Neuronal stem cell (in vitro differentiated cells): ENCODE data around the gene CCDC85B.

Source experiments
- DNase-seq: peaks from one replicate; pipeline ENCODE4 v3.0.0-alpha.2; 2013; ENCODE audit warnings: low spot score
- H2AFZ ChIP-seq: one replicate; pipeline ENCODE4 v1.6.1; 2013; ENCODE audit warnings: mild to moderate bottlenecking, low read length, inconsistent platforms
- H2AK5ac ChIP-seq: 2 replicates; pipeline ENCODE4 v1.6.1; 2013; ENCODE audit warnings: low read depth, mild to moderate bottlenecking, inconsistent platforms, low read length, moderate library complexity, mixed read lengths
- H2BK120ac ChIP-seq: 2 replicates; pipeline ENCODE4 v1.6.1; 2013; ENCODE audit warnings: low read depth, mild to moderate bottlenecking, inconsistent platforms, low read length, moderate library complexity, mixed read lengths
- H2BK12ac ChIP-seq: one replicate; pipeline ENCODE4 v1.6.1; 2013; ENCODE audit warnings: low read length, inconsistent platforms
- H2BK15ac ChIP-seq: 2 replicates; pipeline ENCODE4 v1.6.1; 2013; ENCODE audit warnings: mild to moderate bottlenecking, low read length, inconsistent platforms, mixed read lengths
- H2BK5ac ChIP-seq: one replicate; pipeline ENCODE4 v1.6.1; 2013; ENCODE audit warnings: inconsistent platforms, mild to moderate bottlenecking, low read length, moderate library complexity
- H3K14ac ChIP-seq: one replicate; pipeline ENCODE4 v1.6.1; 2013; ENCODE audit warnings: low read length, inconsistent platforms
- H3K18ac ChIP-seq: 2 replicates; pipeline ENCODE4 v1.6.1; 2013; ENCODE audit warnings: low read length, inconsistent platforms
- H3K23ac ChIP-seq: 2 replicates; pipeline ENCODE4 v1.6.1; 2013; ENCODE audit warnings: low read depth, mild to moderate bottlenecking, mixed read lengths, low read length, inconsistent platforms; ENCODE audit not compliant: poor library complexity
- H3K27ac ChIP-seq: replicated peaks from 3 replicates; pipeline ENCODE4 v1.5.1; 2013; ENCODE audit warnings: low read length, inconsistent platforms
- H3K27me3 ChIP-seq, 3 experiments: 2 replicates each; pipeline ENCODE4 v1.6.1; 2013; ENCODE audit warnings: low read length in 3 of 3, mild to moderate bottlenecking in 2 of 3, inconsistent platforms in 1 of 3, low read depth in 1 of 3, mixed read lengths in 1 of 3, moderate library complexity in 1 of 3; ENCODE audit not compliant: control insufficient read depth in 3 of 3, insufficient read depth in 3 of 3
- H3K36me3 ChIP-seq, 2 donors: replicated peaks in 1 of 2; 2 replicates each; pipeline ENCODE4 v1.6.1; 2013; ENCODE audit warnings: low read length in 2 of 2; ENCODE audit not compliant: control insufficient read depth in 2 of 2, insufficient read depth in 2 of 2
- H3K4ac ChIP-seq: 2 replicates; pipeline ENCODE4 v1.6.1; 2013; ENCODE audit warnings: inconsistent platforms, mild to moderate bottlenecking, low read length, moderate library complexity
- H3K4me1 ChIP-seq, 2 donors: 1 replicate in 1 of 2; 2 replicates in 1 of 2; pipeline ENCODE4 v1.6.1; 2013; ENCODE audit warnings: low read length in 2 of 2, low read depth in 1 of 2; ENCODE audit not compliant: control insufficient read depth in 2 of 2, insufficient read depth in 1 of 2
- H3K4me2 ChIP-seq: one replicate; pipeline ENCODE4 v1.6.1; 2013; ENCODE audit warnings: mild to moderate bottlenecking, low read length, inconsistent platforms; ENCODE audit not compliant: insufficient read depth, poor library complexity, severe bottlenecking
- H3K4me3 ChIP-seq, 2 donors: 2 replicates each; pipeline ENCODE4 v1.5.1; 2013; ENCODE audit warnings: low read length in 2 of 2, mild to moderate bottlenecking in 2 of 2, inconsistent platforms in 1 of 2, moderate library complexity in 1 of 2
- H3K79me1 ChIP-seq: one replicate; pipeline ENCODE4 v1.6.1; 2013; ENCODE audit warnings: low read depth, mild to moderate bottlenecking, inconsistent platforms, low read length, moderate library complexity
- H3K9ac ChIP-seq: one replicate; pipeline ENCODE4 v1.6.1; 2013; ENCODE audit warnings: mild to moderate bottlenecking, low read depth, low read length, inconsistent platforms; ENCODE audit not compliant: poor library complexity
- H3K9me3 ChIP-seq, 2 donors: replicated peaks in 1 of 2; 2 replicates each; pipeline versions ENCODE3 to v1.6.1; 2013; ENCODE audit warnings: low read length in 2 of 2, mild to moderate bottlenecking in 2 of 2, inconsistent platforms in 1 of 2, low read depth in 1 of 2, mixed read lengths in 1 of 2, moderate library complexity in 1 of 2; ENCODE audit not compliant: control insufficient read depth in 2 of 2, insufficient read depth in 1 of 2
- H4K8ac ChIP-seq: one replicate; pipeline ENCODE4 v1.6.1; 2013; ENCODE audit warnings: low read depth, mild to moderate bottlenecking, inconsistent platforms, low read length, moderate library complexity
- H4K91ac ChIP-seq: one replicate; pipeline ENCODE4 v1.6.1; 2013; ENCODE audit warnings: low read length, low read depth, mild to moderate bottlenecking, inconsistent platforms; ENCODE audit not compliant: poor library complexity
- WGBS, 2 donors: extraction: QIAGEN DNeasy Blood & Tissue Kit; methylation state at CpG; one replicate each; pipeline ENCODE4 v1.1.7; 2013; ENCODE audit warnings: missing lambda C conversion rate in 2 of 2, mixed read lengths in 1 of 2; ENCODE audit not compliant: insufficient read length in 2 of 2, insufficient replicate concordance in 1 of 2; ENCODE audit errors: extremely low coverage in 2 of 2; 5-methylcytosine and 5-hydroxymethylcytosine counted together

CCDC85B gene

GRCh38 chr11:65892661-65893317 is 2.3 kb downstream of the CCDC85B start:
- Histone ChIP-seq H3K4me3 (no peak overlapping the region), H3K4me2 (no peak overlapping the region), H2BK15ac (no peak overlapping the region), H3K18ac (no peak overlapping the region), H3K27ac (no peak overlapping the region), H2BK120ac (peak overlapping the region; percentile 27), H4K8ac (no peak overlapping the region), H3K4ac (no peak overlapping the region), H3K9ac (no peak overlapping the region), H3K27me3 (peaks cover 0 to 17% (median 0%) of the 10 kb centered on the region in 3 experiments), H4K91ac (no peak overlapping the region), H2AFZ (no peak overlapping the region), H3K36me3 (no peaks in the 10 kb centered on the region), H2BK5ac (no peak overlapping the region), H2AK5ac (peak overlapping the region; percentile 25), H3K79me1 (no peaks in the 10 kb centered on the region), H3K9me3 (no peaks in the 10 kb centered on the region), H3K14ac (no peak overlapping the region), H3K4me1 (peaks cover 19 to 20% of the 10 kb centered on the region in 2 donors), H3K23ac (no peak overlapping the region), H2BK12ac (no peak overlapping the region)
- DNase-seq: no peak
- WGBS, 2 donors: no CpG with 5 or more reads among the region's 10 CpGs

GRCh38 chr11:65894034-65894591 is 3.6 kb downstream of the CCDC85B start:
- peaks cover 2 to 25% (median 2%) of the 10 kb centered on the region in 3 experiments for H3K27me3 ChIP-seq
- no peak overlapping the region for H2BK120ac ChIP-seq
- no peak overlapping the region for H3K27ac ChIP-seq
- no peak overlapping the region for H3K4ac ChIP-seq
- H3K9me3 ChIP-seq: no peaks in the 10 kb centered on the region
- H2AK5ac ChIP-seq: no peak overlapping the region
- no CpG with 5 or more reads among the region's 16 CpGs for WGBS, 2 donors
- no peak overlapping the region for H4K8ac ChIP-seq
- H3K79me1 ChIP-seq: no peaks in the 10 kb centered on the region
- no peak overlapping the region for H3K23ac ChIP-seq
- H3K4me1 ChIP-seq: peaks cover 16 to 20% of the 10 kb centered on the region in 2 donors
- no peak overlapping the region for H4K91ac ChIP-seq
- H2BK12ac ChIP-seq: no peak overlapping the region
- H3K9ac ChIP-seq: no peak overlapping the region
- H3K14ac ChIP-seq: no peak overlapping the region
- H2AFZ ChIP-seq: no peak overlapping the region
- no peak for DNase-seq
- no peak overlapping the region for H2BK5ac ChIP-seq
- H3K4me3 ChIP-seq: no peak overlapping the region
- no peaks in the 10 kb centered on the region for H3K36me3 ChIP-seq
- H3K4me2 ChIP-seq: no peak overlapping the region
- no peak overlapping the region for H3K18ac ChIP-seq
- H2BK15ac ChIP-seq: no peak overlapping the region

- no peak overlapping the region for H3K9ac ChIP-seq
- no peak overlapping the region for H4K91ac ChIP-seq
- no peaks in the 10 kb centered on the region for H3K79me1 ChIP-seq
- no peak overlapping the region for H3K14ac ChIP-seq
- H3K27ac ChIP-seq: no peak overlapping the region
- H2BK15ac ChIP-seq: no peak overlapping the region
- no peaks in the 10 kb centered on the region for H3K36me3 ChIP-seq
- no peak for DNase-seq
- H3K9me3 ChIP-seq: peaks cover 0 to 2% of the 10 kb centered on the region in 2 donors
- no peak overlapping the region for H3K4me2 ChIP-seq
- H3K23ac ChIP-seq: no peak overlapping the region
- H3K18ac ChIP-seq: no peak overlapping the region
- peak overlapping the region; percentile 18 for H2AK5ac ChIP-seq
- H2AFZ ChIP-seq: no peak overlapping the region
- H2BK12ac ChIP-seq: no peak overlapping the region
- H3K4me1 ChIP-seq: peaks cover 14 to 15% of the 10 kb centered on the region in 2 donors
- no peak overlapping the region for H3K4ac ChIP-seq
- no peak overlapping the region for H2BK5ac ChIP-seq
- no peak overlapping the region for H3K4me3 ChIP-seq
- peaks cover 12 to 29% (median 14%) of the 10 kb centered on the region in 3 experiments for H3K27me3 ChIP-seq
- no peak overlapping the region for H2BK120ac ChIP-seq
- H4K8ac ChIP-seq: no peak overlapping the region
- WGBS, 2 donors: no CpG with 5 or more reads among the region's 5 CpGs
Measured at GRCh38 chr11:65895482-65895981, 5.1 kb downstream of the CCDC85B start.
